ENCODE measurements around the gene GRID1. TPM values are rescaled to one million over a fixed set of nuclear protein-coding genes. Genes with fewer than 3 reads are reported as not detected.

GRID1 gene
- total RNA-seq, 1 experiment from 2014 or later = 0.53 TPM

GRCh38 chr10:85667638-85668233 is 698.9 kb downstream of the GRID1 start:
- in situ Hi-C loops (cut with HindIII; ENCODE audit: low pct_unique_long_range_greater_than_20kb, low sequenced_read_pairs) = no loop called here
- DNase-seq (ENCODE audit: low read depth, low spot score) = no peak

GRCh38 chr10:85666987-85667386 is 699.6 kb downstream of the GRID1 start:
- in situ Hi-C loops (cut with HindIII; ENCODE audit: low pct_unique_long_range_greater_than_20kb, low sequenced_read_pairs) = no loop called here
- no peak for DNase-seq (ENCODE audit: low read depth, low spot score)

GRCh38 chr10:85666102-85666501 is 700.5 kb downstream of the GRID1 start:
- in situ Hi-C loops (cut with HindIII; ENCODE audit: low pct_unique_long_range_greater_than_20kb, low sequenced_read_pairs) = no loop called here
- DNase-seq (ENCODE audit: low read depth, low spot score) = no peak

- DNase-seq (ENCODE audit: low read depth, low spot score) = no peak
- in situ Hi-C loops (cut with HindIII; ENCODE audit: low pct_unique_long_range_greater_than_20kb, low sequenced_read_pairs) = no loop called here
Measured at GRCh38 chr10:85665681-85666080, 700.9 kb downstream of the GRID1 start.

GRCh38 chr10:85665078-85665477 is 701.5 kb downstream of the GRID1 start:
- no peak for DNase-seq (ENCODE audit: low read depth, low spot score)
- in situ Hi-C loops (cut with HindIII; ENCODE audit: low pct_unique_long_range_greater_than_20kb, low sequenced_read_pairs) = no loop called here

GRCh38 chr10:85661123-85661522 is 705.5 kb downstream of the GRID1 start:
- DNase-seq (ENCODE audit: low read depth, low spot score) = no peak
- in situ Hi-C loops (cut with HindIII; ENCODE audit: low pct_unique_long_range_greater_than_20kb, low sequenced_read_pairs) = no loop called here

- DNase-seq (ENCODE audit: low read depth, low spot score) = no peak
- in situ Hi-C loops (cut with HindIII; ENCODE audit: low pct_unique_long_range_greater_than_20kb, low sequenced_read_pairs) = no loop called here
Measured at GRCh38 chr10:85659331-85659730, 707.3 kb downstream of the GRID1 start.

- in situ Hi-C loops (cut with HindIII; ENCODE audit: low pct_unique_long_range_greater_than_20kb, low sequenced_read_pairs) = no loop called here
- no peak for DNase-seq (ENCODE audit: low read depth, low spot score)
Measured at GRCh38 chr10:85658518-85658917, 708.1 kb downstream of the GRID1 start.

GRCh38 chr10:85657476-85658113 is 709.0 kb downstream of the GRID1 start:
- no peak for DNase-seq (ENCODE audit: low read depth, low spot score)
- in situ Hi-C loops (cut with HindIII; ENCODE audit: low pct_unique_long_range_greater_than_20kb, low sequenced_read_pairs) = no loop called here

GRCh38 chr10:85655411-85655810 is 711.2 kb downstream of the GRID1 start:
- in situ Hi-C loops (cut with HindIII; ENCODE audit: low pct_unique_long_range_greater_than_20kb, low sequenced_read_pairs) = no loop called here
- no peak for DNase-seq (ENCODE audit: low read depth, low spot score)

- no peak for DNase-seq (ENCODE audit: low read depth, low spot score)
- in situ Hi-C loops (cut with HindIII; ENCODE audit: low pct_unique_long_range_greater_than_20kb, low sequenced_read_pairs) = no loop called here
Measured at GRCh38 chr10:85651497-85651882, 715.1 kb downstream of the GRID1 start.

GRCh38 chr10:85650791-85651496 is 715.7 kb downstream of the GRID1 start:
- in situ Hi-C loops (cut with HindIII; ENCODE audit: low pct_unique_long_range_greater_than_20kb, low sequenced_read_pairs) = no loop called here
- DNase-seq (ENCODE audit: low read depth, low spot score) = no peak

GRCh38 chr10:85649461-85649860 is 717.1 kb downstream of the GRID1 start:
- in situ Hi-C loops (cut with HindIII; ENCODE audit: low pct_unique_long_range_greater_than_20kb, low sequenced_read_pairs) = no loop called here
- DNase-seq (ENCODE audit: low read depth, low spot score) = no peak

GRCh38 chr10:85648279-85648754 is 718.3 kb downstream of the GRID1 start:
- DNase-seq (ENCODE audit: low read depth, low spot score) = no peak
- in situ Hi-C loops (cut with HindIII; ENCODE audit: low pct_unique_long_range_greater_than_20kb, low sequenced_read_pairs) = no loop called here

- in situ Hi-C loops (cut with HindIII; ENCODE audit: low pct_unique_long_range_greater_than_20kb, low sequenced_read_pairs) = no loop called here
- DNase-seq (ENCODE audit: low read depth, low spot score) = no peak
Measured at GRCh38 chr10:85647741-85648140, 718.9 kb downstream of the GRID1 start.

- in situ Hi-C loops (cut with HindIII; ENCODE audit: low pct_unique_long_range_greater_than_20kb, low sequenced_read_pairs) = no loop called here
- no peak for DNase-seq (ENCODE audit: low read depth, low spot score)
Measured at GRCh38 chr10:85645926-85646711, 720.5 kb downstream of the GRID1 start.

GRCh38 chr10:85645053-85645452 is 721.5 kb downstream of the GRID1 start:
- DNase-seq (ENCODE audit: low read depth, low spot score) = no peak
- in situ Hi-C loops (cut with HindIII; ENCODE audit: low pct_unique_long_range_greater_than_20kb, low sequenced_read_pairs) = no loop called here

- no peak for DNase-seq (ENCODE audit: low read depth, low spot score)
- in situ Hi-C loops (cut with HindIII; ENCODE audit: low pct_unique_long_range_greater_than_20kb, low sequenced_read_pairs) = no loop called here
Measured at GRCh38 chr10:85643845-85644525, 722.6 kb downstream of the GRID1 start.
